Activated CD4-positive, alpha-beta T cell treated with anti-CD3 and anti-CD28 coated beads, Interleukin-2, amount 50 U/mL, for 16 hours (primary cell): ENCODE data around the gene GNG13.
"Not testable (repeated sequence)": the region's sequence is repeated elsewhere in the genome, so short reads cannot be mapped to it uniquely, and the experiment has no call there.

Source experiments
- DNase-seq: peaks from one replicate; pipeline ENCODE4 v3.0.0-alpha.2; 2020

Gene GNG13

GRCh38 chr16:776298-776697 lies 24.2 kb downstream of the GNG13 start:
- DNase-seq, result not testable (repeated sequence)

GRCh38 chr16:775236-775796 lies 25.2 kb downstream of the GNG13 start:
- no peak for DNase-seq

GRCh38 chr16:774086-775001 lies 26.2 kb downstream of the GNG13 start:
- no peak for DNase-seq

- no peak for DNase-seq
These were observed 27.6 kb downstream of the GNG13 start for GRCh38 chr16:772959-773358.

- DNase-seq, result no peak
These were observed 30.1 kb downstream of the GNG13 start for GRCh38 chr16:770411-770810.

- DNase-seq, result no peak
These were observed 30.6 kb downstream of the GNG13 start for GRCh38 chr16:769934-770333.

- no peak for DNase-seq
These were observed 31.2 kb downstream of the GNG13 start for GRCh38 chr16:769184-769784.

- DNase-seq, result no peak
These were observed 32.1 kb downstream of the GNG13 start for GRCh38 chr16:768428-768827.

GRCh38 chr16:767743-768235 lies 32.7 kb downstream of the GNG13 start:
- no peak for DNase-seq

- no peak for DNase-seq
These were observed 33.5 kb downstream of the GNG13 start for GRCh38 chr16:766820-767640.

- DNase-seq, result no peak
These were observed 34.3 kb downstream of the GNG13 start for GRCh38 chr16:766008-766819.

GRCh38 chr16:765488-765865 lies 35.1 kb downstream of the GNG13 start:
- no peak for DNase-seq

- no peak for DNase-seq
These were observed 35.6 kb downstream of the GNG13 start for GRCh38 chr16:764848-765487.

GRCh38 chr16:764184-764750 lies 36.3 kb downstream of the GNG13 start:
- DNase-seq, result no peak

- no peak for DNase-seq
These were observed 37.0 kb downstream of the GNG13 start for GRCh38 chr16:763369-764183.

GRCh38 chr16:762595-763268 lies 37.8 kb downstream of the GNG13 start:
- DNase-seq, result no peak

- DNase-seq, result no peak
These were observed 38.7 kb downstream of the GNG13 start for GRCh38 chr16:761625-762513.

GRCh38 chr16:760545-761343 lies 39.8 kb downstream of the GNG13 start, which contains the start of gene MSLN:
TSS of gene MSLN (plus strand) at chr16:760734. CDS start at chr16:762681, 1,947 bp downstream.
- DNase-seq, result no peak
